Activated CD8-positive, alpha-beta memory T cell treated with anti-CD3 and anti-CD28 coated beads for 24 hours (primary cell): ENCODE measurements around the gene MERTK.
"Not testable (repeated sequence)": the region's sequence is repeated elsewhere in the genome, so short reads cannot be mapped to it uniquely, and the experiment has no call there.

ENCODE experiments used
- DNase-seq: peaks from one replicate; pipeline ENCODE4 v3.0.0-alpha.2; 2020

MERTK gene

DNA sequence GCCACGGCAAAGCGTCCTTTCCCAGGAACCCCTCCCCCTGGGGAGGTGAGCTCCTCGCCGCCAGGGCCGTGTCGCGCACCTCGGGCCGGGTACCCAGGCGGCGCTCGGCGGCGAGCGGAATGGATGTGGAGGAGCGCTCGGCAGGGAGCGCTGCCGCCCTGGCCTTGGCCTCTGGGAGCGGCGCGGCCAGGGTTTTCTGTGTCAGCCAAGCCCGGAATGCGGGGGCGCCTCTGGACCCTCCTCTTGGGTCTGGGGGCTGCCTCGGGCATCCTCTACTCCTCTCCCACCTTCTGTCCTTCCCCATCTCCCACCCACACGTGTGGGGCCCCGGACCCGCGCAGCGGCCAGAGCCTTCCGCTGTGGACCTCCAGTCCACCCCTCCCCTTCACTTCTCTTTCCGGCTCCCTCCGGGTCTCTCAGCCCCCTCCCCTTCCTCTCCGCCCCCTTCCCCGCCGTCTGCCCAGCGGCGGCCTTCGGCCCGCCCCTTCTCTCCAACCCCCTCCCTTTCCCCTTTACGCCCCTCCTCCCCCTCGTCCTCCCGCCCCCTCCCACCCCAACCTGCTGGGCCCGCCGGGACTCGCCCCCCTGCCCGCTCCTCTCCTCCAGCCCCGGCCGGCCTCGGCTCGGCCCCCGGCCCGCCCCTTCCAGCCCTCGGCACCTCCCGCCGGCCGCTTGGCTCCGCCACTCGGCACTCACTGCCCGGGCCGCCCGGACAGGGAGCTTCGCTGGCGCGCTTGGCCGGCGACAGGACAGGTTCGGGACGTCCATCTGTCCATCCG lies at the start of gene MERTK:
TSS of gene MERTK (plus strand) at position 684 of the 779 bp plus-strand sequence. CDS start 129 bp downstream, outside the sequence.
- peak; percentile 80 for DNase-seq

DNA sequence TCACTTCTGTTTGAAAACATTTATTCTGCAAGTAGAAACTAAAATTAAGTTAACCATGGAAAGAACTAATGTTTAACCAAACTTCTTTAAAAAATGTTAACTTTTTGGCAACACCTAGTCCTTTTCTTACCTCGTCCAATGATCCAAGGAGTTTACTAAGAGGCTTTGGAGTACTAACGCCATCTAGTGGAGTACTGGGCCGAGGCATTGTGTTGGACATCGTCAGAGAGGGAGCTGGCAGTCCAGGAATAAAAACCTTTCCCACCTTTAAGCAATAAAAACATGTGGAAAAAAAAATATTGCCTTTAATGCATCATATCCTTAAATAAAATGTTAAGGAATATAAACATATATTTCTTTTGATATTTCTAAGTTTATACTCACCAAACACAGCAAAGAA lies 47.8 kb upstream of the MERTK start:
- DNase-seq: not testable (repeated sequence)

DNA sequence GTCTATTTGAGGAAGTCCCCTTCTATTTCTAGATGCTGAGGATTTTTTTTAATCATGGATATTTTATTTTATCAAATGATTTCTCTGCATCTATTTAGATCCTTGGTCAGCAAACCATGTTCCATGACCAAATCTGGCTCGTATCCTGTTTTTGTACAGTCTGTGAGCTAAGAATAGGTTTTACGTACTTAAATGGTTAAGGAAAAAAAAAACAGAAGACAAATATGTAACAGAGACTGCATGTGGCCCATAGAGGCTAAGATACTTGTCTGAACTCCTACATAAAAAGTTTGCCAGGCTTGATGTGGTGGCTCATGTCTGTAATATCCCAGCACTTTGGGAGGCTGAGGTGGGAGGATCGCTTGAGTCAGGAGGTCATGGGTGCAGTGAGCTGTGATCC lies 45.9 kb upstream of the MERTK start:
- DNase-seq: not testable (repeated sequence)

- not testable (repeated sequence) for DNase-seq
These were observed 38.4 kb upstream of the MERTK start for GRCh38 chr2:111860005-111860404.

DNA sequence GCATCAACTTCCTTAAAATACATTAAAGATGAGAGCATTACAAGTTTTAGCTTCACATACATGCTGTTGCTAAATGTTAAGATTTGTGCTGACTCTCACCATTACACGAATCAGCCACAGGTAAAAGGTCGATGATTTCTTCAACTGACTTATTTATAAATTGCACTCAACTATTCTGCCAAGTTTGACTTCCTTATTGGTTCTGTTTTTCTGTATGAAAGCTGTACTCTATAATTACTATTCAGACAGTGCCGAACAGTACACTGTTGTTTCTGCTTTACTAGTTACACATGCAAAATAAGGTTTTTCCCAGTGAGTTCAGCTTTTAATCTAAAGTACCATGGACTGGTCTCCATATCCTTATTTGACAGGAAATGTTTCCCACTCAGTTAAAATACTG lies 33.3 kb upstream of the MERTK start:
- DNase-seq: not testable (repeated sequence)

DNA sequence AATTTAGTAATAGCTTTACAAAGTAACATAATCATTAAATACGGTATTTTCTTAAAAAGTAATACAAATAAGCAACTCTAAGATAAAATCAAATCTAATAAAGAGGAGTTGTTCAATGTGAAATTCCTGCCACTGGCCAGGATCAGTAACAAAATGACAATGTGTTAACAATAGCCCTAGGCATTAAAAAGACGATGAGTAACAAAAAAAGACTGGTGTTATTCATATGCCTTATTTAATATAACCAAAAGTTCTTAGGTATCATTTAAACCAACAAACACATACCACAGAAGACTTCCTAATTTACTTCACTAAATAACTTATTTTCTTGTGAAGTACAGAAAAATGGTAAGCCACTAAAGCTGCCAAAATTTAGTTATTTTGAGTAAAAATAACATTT lies 25.6 kb upstream of the MERTK start:
- not testable (repeated sequence) for DNase-seq

GRCh38 chr2:111883661-111884591 lies 14.5 kb upstream of the MERTK start, which contains the start of gene ANAPC1:
Gene ANAPC1, minus strand, starts transcription at chr2:111884193. Its CDS starts 3,368 bp downstream, at chr2:111880825.
- peak; percentile 95 for DNase-seq

DNA sequence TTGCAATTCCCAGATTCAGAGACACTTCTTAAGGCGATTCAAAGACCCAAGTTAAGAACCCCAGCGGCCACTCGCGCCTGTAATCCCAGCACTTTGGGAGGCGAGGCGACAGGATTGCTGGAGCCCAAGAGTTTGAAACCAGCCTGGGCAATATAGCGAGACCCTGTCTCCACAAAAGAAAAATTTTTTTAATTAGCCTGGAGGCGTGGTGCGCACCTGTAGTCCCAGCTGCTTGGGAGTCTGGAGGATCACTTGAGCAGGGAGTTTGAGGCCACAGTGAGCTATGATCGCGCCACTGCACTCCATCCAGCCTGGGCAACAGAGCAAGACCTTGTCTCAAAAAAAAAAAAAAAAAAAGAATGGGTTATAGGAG lies 13.8 kb upstream of the MERTK start:
- no peak for DNase-seq

GRCh38 chr2:111896024-111896423 lies 2.4 kb upstream of the MERTK start:
- no peak for DNase-seq

- no peak for DNase-seq
These were observed 1.8 kb upstream of the MERTK start for GRCh38 chr2:111896576-111896975.

DNA sequence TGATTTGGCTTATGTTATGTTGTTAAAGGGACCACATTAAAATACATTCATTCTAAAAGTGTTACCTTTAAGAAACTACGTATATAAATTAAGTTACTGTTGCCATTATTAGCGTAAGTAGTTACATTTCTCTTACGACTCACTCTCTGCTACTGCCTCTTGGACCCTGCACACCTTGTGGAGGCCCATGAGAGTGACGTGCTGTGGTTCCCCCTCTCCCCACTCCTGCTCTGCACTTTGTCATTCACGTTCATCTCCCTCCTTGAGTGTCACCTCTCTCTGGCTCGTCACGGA lies 830 bp upstream of the MERTK start:
- DNase-seq: no peak

DNA sequence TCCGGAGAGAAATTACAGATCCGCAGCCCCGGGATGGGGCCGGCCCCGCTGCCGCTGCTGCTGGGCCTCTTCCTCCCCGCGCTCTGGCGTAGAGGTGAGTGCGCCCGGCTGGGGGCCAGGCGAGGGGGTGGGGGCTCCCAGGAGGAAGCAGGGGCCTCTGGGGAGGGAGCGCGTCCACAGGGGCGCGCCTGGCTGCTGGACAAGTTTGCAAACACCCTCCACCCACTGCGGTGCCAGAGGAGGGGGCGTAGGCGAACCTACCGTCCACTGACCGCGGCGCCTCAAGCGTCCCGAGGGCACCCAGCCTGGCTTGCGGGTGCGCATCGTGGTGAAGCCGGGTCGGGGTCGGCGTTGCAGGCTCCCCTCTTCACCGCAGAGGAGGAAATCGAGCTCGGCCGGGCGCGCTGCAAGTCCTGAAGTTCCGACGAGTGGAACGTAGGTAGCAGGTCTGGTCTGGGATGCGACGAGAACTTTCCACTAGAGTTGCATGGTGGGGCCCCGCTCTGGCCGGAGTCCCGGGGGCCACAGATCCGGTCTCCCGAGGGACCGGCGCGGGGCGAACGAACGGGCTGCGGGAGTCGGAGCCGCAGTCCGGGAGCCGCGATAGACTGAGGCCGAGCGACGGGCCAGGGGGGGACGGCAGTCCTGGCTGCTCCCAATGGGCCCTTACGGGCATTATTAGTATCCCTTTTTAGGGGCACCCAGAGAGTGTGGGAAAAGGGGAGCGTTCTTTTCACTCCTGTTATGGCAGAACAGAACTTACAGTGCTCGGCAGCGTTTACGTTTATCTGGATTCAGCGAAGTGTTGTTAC lies 502 bp downstream of the MERTK start:
- peak; percentile 71 for DNase-seq

GRCh38 chr2:111900859-111901258 lies 2.5 kb downstream of the MERTK start:
- no peak for DNase-seq

DNA sequence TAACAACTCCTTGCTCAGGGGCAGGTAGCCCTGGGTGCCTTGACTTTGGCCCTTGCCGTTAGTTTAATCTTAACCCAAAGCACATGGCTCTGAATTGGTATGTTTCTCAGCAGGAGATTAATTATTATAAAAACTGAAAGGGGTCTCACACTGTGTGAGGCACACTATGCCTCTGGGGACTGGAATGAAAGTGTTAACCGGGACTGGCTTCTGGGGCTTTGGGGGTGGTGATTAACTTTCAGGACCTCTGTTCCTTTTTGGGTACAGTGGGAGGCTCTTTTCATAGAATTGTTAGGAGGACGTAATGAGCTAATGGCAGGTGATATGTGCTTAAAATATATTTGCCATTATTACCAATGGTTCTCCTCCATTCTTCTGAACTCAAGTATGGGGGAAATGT lies 5.1 kb downstream of the MERTK start:
- DNase-seq: no peak

DNA sequence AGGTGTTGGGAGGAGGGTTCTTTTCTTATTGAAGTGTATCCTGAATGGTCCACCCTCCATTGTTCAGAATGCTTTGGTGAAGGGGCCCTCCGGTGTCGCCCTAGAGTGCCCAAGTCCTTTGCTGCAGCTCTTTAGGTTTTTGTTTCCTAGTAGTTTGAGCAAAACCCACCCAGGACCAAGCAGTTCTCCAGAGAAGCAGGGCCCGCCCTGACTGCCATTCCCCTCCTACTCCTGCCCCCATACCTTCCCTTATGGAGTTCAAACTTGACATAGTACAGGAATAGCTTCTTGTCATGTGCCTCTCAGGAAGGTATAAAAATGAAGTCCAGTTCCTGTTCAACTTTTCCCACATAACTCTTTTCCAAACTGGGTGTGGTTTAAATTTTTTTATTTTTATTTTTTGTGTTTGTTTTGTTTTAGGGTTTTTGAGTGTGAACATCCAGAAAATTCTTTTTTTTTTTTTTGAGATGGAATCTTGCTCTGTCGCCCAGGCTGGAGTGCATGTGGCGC lies 5.6 kb downstream of the MERTK start:
- DNase-seq: no peak

- no peak for DNase-seq
These were observed 6.5 kb downstream of the MERTK start for GRCh38 chr2:111904726-111905474.

GRCh38 chr2:111905475-111905869 lies 7.1 kb downstream of the MERTK start:
- not testable (repeated sequence) for DNase-seq

GRCh38 chr2:111905990-111906735 lies 7.8 kb downstream of the MERTK start:
- DNase-seq: no peak

GRCh38 chr2:111908578-111908977 lies 10.2 kb downstream of the MERTK start:
- DNase-seq: no peak

DNA sequence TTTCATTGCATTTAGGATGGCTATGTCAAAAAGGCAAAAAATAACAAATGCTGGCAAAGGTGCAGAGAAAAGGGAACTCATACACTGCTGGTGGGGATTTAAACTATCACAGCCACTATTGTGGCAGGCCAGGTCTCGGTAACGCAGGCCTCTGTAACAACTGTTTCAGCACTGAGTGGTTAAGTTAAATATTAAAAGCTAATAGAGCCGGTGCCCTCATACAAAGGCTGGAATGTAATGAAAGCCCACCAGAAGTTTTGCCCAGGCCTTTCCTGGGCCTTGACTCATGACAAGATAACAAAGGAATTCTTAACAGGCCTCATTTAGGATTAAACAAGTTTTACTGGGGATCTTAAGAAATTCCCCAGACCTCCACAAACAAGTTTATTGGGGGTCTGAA lies 10.7 kb downstream of the MERTK start:
- no peak for DNase-seq

GRCh38 chr2:111909997-111910396 lies 11.6 kb downstream of the MERTK start:
- not testable (repeated sequence) for DNase-seq
